GF-D8 (cell line): Measurements from ENCODE around the gene TRMT112.

Source experiments
- DNase-seq: peaks from one replicate; lab custom pipeline; 2025; lab: John Stamatoyannopoulos, UW

The TRMT112 gene

DNA sequence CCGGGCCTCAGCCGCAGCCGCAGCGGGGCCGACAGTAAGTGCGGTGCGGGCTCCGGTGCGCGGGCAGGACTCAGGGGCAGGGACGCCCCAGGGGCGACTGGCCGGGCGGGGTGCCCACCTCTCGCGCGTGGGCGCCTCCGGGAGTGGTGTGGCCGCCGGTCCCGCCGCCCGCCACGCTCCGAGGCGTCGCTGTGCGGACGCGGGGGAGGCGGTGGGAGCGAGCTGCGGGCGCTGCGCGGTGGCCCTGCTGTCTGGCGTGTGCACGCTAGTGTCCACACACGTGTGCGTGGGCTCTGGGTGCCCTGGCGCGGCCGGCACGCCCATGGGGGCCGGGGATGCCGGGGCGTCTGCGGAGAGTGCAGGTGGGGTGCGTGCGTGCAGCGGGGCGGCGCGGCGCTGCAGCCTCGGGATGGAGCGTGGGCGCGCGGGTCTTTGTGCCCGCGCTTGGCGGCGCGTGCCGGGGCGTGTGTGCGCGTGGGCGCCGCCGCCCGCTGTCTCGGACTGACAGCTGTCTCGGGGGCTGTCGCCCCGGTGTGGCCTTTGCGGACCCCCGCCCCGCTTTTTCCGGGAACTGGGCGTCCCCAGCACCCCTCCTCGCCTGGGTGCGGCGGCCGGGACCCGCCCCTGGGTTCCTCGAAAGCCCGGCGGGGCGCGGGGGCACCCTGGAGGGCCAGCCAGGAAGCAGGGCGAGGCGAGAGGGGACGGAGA is 25.5 kb downstream of the TRMT112 start:
- no peak for DNase-seq

- no peak for DNase-seq
Measured at GRCh38 chr11:64291262-64291751, 26.1 kb downstream of the TRMT112 start, which contains the start of gene KCNK4. Gene KCNK4 (plus strand): TSS chr11:64291302. CDS start chr11:64293019, 1,717 bp downstream.

GRCh38 chr11:64290352-64291261 is 26.8 kb downstream of the TRMT112 start:
- DNase-seq = no peak

GRCh38 chr11:64289002-64289564 is 28.3 kb downstream of the TRMT112 start:
- DNase-seq = no peak

DNA sequence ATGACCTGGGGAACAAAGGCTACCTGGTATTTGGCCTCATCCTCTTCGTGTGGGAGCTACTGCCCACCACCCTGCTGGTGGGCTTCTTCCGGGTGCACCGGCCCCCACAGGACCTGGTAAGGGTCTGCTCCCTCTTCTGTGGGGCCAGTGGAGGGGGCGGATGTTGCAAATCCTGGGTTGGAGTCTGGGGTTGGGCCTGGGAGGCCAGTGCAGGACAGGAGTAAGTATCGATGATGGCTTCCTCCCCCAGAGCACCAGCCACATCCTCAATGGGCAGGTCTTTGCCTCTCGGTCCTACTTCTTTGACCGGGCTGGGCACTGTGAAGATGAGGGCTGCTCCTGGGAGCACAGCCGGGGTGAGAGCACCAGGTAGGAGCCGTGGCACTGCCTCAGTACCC is 29.0 kb downstream of the TRMT112 start:
- DNase-seq = no peak

- DNase-seq = no peak
Measured at GRCh38 chr11:64287676-64288352, 29.5 kb downstream of the TRMT112 start.

GRCh38 chr11:64286801-64287159 is 30.6 kb downstream of the TRMT112 start:
- DNase-seq = no peak

GRCh38 chr11:64285885-64286800 is 31.2 kb downstream of the TRMT112 start:
- no peak for DNase-seq

DNA sequence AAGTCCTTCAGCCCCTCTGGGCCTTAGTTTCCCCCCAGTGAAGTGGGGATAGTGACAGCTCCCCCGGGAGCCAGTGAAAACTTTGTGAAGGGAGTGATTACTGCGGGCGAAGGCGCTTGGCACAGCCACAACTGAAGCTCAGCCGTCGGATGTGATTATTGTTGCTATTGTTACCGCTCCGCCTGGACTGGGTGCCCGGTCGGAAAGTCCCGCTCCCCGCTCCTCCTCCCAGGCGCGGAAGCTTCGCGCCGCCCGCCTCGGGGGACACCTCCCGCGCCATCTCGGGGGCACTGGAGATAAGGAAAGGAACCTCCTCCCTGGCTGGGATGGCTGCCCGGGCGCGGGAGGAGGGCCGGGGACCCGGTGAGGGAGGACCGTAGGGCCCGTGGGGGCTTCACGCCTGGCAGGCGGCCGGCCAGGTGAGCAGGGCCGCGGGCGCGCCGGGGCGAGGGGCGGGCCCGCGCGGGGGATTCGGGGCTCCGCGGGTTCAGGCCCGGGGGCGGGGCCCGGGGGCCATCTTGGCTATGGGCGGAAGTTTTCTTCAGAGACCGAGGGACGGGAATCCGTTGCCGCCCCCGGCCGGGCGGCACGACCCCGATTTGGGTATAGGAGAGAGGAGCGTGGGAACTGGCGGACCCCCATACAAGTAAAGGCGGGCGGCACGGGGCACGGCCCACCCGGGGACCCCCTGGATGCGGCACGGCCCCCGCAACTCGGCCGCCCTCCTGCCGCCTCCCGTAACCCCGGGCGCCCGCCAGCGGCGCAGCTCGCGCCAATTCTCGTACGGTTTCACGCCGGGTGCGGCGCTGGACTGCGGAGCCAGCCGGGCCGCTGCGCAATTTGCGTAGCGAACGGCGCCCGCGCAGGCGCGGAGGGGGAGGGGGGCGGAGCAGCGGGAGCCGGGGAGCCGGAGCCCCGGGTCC is 32.1 kb downstream of the TRMT112 start, which contains the start of gene GPR137:
Gene GPR137, plus strand, starts transcription at position 887 of the 923 bp plus-strand sequence. CDS start 677 bp downstream, outside the sequence.
- DNase-seq = peak; percentile 30

- peak; percentile 80 for DNase-seq
Measured at GRCh38 chr11:64284048-64284961, 33.1 kb downstream of the TRMT112 start, which contains the start of gene BAD. Gene BAD (minus strand): TSS chr11:64284665. CDS start chr11:64284368, 297 bp downstream.

DNA sequence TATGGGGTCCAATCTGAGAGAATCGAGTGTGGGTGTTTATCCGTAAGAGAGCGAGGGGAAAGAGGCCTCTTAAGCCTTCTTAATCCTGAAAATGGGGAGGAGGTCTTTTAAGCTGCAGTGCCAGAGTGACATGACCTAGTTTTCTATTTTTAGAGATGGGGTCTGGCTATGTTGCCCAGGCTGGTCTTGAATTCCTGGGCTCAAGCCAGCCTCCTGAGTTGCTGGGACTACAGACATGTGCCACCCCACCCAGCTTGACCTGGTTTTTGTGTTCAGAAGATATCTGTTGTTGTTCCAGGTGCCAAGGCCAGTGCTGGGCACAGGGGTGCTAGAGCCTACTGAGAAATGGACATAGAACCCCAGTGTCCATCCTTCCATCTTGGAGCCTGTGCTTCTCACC is 34.3 kb downstream of the TRMT112 start:
- no peak for DNase-seq

DNA sequence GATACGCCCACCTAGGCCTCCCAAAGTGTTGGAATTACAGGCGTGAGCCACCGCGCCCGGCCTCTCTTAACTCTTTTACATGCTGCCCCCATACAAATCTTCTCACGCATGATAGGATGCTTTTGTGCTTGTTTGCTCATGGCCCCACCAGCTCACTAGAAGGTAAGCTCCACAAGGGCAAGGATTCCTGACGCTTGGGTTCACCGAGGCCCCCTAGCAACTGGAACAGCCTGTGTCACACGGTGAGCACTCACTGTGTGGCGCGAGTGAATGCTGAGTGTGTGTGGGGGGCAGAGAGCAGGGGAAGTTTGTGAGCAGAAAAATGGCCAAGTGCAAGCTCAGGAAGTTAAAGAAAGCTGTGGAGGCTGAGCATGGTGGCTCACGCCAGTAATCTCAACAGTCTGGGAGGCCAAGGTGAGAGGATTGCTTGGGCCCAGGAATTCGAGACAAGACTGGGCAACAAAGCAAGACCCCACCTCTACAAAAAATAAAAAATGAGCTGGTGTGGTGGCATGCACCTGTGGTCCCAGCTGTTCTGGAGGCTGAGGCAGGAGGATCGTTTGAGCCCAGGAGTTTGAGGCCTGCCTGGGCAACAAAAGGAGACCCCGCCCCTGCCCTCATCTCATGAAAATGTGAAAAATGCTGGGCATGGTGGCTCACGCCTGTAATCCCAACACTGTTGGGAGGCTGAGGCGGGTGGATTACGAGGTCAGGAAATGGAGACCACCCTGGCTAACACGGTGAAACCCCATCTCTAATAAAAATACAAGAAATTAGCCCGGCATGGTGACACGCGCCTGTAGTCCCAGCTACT is 35.2 kb downstream of the TRMT112 start:
- DNase-seq = no peak

DNA sequence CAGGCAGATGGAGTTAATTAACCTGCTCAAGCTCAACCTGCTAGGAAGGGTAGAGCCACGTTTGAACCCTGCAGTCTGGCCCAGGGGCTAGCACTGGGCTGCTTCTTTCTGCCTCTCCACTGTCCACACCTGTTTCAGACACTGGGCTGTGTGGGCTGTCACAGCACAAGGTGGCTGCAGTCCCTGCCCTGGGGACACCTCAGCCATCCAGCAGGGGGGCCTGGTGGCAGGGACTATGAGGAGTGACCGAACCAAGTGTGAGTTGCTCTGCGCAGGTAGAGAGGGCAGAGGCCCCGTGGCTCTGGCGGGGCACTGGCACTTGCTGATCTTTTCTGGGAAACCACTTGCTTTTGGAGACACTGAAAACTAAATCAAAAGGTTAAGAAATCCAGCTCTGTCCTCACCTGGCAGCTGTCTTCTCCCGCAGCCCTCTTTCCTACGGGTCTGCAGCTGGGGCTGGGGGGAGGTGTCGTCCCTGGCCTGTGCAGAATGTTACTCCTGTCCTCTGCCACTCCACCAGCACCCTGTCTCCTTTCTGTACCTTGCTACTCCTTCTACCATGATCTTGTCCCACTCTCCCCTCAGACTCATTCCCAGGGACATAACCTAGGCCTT is 38.7 kb downstream of the TRMT112 start:
- DNase-seq = no peak

DNA sequence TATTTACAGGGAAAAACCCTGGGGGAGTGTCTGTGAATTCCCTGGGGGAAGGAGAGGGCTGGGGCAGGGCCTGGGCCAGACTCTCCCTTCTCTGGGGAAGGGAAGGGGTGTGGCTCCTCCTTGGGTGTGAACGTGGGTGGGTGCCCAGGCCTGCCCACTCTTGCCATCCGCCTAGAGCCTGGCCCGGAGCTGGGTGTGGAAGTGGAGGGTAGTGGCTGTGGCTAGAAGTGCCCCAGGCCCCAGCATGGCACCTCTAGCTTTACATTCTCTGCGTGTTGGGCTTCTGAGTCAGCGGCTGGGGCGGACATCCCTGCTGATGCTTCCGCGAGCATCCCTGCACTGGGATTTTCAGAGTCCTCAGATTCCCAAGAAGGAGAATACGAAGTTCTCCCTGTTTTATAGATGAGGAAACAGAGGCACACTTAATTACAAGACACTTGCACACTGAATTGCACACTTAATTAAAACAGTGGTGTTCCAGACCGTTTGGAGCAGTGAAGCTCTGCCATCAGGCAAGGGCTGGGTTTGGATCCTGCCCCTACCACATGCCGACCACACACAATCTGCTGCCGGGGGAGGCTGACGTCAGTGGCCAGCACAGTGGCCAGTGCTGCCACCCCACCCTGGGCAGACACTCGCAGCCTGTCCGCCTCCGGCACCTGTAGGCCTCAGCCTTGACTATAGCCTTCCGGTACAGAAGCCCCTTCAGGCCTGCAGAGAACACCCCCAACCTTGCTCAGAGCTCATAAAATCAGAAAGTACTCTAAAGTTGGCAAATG is 40.5 kb downstream of the TRMT112 start:
- DNase-seq = no peak

- no peak for DNase-seq
Measured at GRCh38 chr11:64275841-64276240, 41.5 kb downstream of the TRMT112 start.

DNA sequence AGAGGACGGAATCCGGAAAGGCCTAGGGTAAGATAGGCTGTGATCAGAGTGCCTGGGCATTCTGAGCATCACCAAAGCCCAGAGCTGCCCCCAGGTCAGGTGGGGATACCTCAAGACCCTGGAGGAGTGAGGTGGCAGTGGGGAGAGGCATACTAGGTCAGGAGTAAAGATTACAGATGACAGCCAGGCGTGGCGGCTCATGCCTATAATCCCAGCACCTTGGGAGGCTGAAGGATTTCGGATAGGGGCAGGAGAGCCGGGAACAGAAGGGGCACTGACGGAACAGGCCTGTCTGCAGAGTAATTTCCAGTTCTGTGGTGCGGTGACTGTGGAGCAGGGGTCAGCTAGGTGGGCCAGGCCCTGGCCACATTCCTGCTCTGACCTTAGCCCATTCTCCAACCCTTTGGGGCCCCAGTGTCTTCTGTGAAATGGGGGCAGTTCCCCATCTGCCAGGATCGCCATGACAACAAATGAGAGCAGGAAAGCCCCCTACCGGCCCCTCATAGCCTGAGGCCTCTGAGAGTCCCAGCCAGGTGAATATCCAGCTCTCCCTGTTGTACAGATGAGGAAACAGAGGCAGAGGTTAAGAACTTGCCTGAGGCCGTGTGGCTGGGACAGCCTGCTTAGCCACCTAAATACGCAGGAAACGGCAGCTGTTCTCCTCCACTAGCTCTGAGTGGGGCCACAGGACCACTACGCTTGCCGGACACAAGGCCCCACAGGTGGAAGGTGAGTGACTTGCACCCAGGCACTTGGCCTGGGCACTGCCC is 42.1 kb downstream of the TRMT112 start:
- DNase-seq = no peak
